ENCODE measurements around the gene LY6G5B. TPM values are rescaled to one million over a fixed set of nuclear protein-coding genes. Genes with fewer than 3 reads are reported as not detected.

The LY6G5B gene
- total RNA-seq, 1 donor from 2014 or later = 24.2 TPM

GRCh38 chr6:31658158-31658688 is 11.6 kb upstream of the LY6G5B start:
- Mint-ChIP-seq H3K27me3 (ENCODE audit: low read depth) (no peaks in the 10 kb centered on the region), H3K27ac (ENCODE audit: unreplicated experiment) (no peak overlapping the region), H3K4me1 (peaks cover 47% of the 10 kb centered on the region), H3K4me3 (peak overlapping the region; percentile 93), H3K9me3 (no peaks in the 10 kb centered on the region), H3K36me3 (ENCODE audit: low read depth) (no peaks in the 10 kb centered on the region)
- no peak for DNase-seq (ENCODE audit: low read depth, low spot score)
- TF ChIP-seq, protein P1, sequence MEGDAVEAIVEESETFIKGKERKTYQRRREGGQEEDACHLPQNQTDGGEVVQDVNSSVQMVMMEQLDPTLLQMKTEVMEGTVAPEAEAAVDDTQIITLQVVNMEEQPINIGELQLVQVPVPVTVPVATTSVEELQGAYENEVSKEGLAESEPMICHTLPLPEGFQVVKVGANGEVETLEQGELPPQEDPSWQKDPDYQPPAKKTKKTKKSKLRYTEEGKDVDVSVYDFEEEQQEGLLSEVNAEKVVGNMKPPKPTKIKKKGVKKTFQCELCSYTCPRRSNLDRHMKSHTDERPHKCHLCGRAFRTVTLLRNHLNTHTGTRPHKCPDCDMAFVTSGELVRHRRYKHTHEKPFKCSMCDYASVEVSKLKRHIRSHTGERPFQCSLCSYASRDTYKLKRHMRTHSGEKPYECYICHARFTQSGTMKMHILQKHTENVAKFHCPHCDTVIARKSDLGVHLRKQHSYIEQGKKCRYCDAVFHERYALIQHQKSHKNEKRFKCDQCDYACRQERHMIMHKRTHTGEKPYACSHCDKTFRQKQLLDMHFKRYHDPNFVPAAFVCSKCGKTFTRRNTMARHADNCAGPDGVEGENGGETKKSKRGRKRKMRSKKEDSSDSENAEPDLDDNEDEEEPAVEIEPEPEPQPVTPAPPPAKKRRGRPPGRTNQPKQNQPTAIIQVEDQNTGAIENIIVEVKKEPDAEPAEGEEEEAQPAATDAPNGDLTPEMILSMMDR (conservative IDR thresholded peaks at IDR 0.05) = no peak

- no peak overlapping the region for H3K27ac Mint-ChIP-seq (ENCODE audit: unreplicated experiment)
These were observed 10.7 kb upstream of the LY6G5B start for GRCh38 chr6:31658983-31659648.

DNA sequence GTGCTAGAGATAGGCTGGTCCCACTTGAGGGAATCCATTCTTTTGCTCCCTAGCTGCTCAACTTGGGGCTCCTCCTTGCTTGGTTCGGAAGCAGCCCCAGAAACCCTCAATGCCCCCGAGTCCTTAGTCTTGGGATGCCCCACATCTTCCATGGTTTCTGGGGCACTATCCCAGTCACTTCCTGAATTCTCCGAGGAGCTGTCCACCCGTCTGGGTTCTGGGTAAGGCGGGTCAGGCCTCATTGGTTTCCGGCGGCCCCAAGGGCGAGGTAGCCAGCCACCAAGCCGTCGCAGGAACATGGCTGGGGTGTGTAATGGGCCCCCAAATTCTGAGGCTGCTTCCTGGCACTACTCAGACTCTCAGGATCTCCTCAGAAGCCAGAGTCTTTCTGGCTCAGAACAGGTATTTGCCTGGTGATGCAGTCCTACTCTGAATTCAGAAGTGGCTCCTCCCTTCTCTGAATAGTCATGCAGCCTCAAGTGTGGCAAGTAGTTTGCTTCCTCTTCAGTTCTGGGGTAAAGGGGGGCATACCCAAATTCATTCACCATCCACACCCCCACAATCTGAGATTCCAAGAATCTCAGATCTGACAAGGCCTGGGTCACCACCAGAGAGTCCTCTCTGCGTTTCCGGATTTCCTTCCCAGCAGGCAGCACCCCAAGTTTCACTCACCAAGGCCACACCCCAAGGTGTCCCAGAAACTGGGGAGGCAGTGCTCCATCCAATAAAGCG is 10.0 kb upstream of the LY6G5B start:
- peak overlapping the region; percentile 94 for H3K27ac Mint-ChIP-seq (ENCODE audit: unreplicated experiment)
- H3K36me3 Mint-ChIP-seq (ENCODE audit: low read depth) = peaks cover 2% of the 10 kb centered on the region
- H3K4me1 Mint-ChIP-seq = peaks cover 63% of the 10 kb centered on the region
- TF ChIP-seq, protein P1 (conservative IDR thresholded peaks at IDR 0.05) = no peak
- no peaks in the 10 kb centered on the region for H3K27me3 Mint-ChIP-seq (ENCODE audit: low read depth)
- H3K4me3 Mint-ChIP-seq = peak overlapping the region; percentile 93
- DNase-seq (ENCODE audit: low read depth, low spot score) = no peak
- H3K9me3 Mint-ChIP-seq = no peaks in the 10 kb centered on the region

More at GRCh38 chr6:31658983-31659648, 10.7 kb upstream of the LY6G5B start:
- Mint-ChIP-seq H3K4me1 (peaks cover 56% of the 10 kb centered on the region), H3K27me3 (ENCODE audit: low read depth) (no peaks in the 10 kb centered on the region), H3K36me3 (ENCODE audit: low read depth) (no peaks in the 10 kb centered on the region), H3K4me3 (peak overlapping the region; percentile 93), H3K9me3 (no peaks in the 10 kb centered on the region)
- TF ChIP-seq, protein P1 (conservative IDR thresholded peaks at IDR 0.05) = no peak
- DNase-seq (ENCODE audit: low read depth, low spot score) = no peak

DNA sequence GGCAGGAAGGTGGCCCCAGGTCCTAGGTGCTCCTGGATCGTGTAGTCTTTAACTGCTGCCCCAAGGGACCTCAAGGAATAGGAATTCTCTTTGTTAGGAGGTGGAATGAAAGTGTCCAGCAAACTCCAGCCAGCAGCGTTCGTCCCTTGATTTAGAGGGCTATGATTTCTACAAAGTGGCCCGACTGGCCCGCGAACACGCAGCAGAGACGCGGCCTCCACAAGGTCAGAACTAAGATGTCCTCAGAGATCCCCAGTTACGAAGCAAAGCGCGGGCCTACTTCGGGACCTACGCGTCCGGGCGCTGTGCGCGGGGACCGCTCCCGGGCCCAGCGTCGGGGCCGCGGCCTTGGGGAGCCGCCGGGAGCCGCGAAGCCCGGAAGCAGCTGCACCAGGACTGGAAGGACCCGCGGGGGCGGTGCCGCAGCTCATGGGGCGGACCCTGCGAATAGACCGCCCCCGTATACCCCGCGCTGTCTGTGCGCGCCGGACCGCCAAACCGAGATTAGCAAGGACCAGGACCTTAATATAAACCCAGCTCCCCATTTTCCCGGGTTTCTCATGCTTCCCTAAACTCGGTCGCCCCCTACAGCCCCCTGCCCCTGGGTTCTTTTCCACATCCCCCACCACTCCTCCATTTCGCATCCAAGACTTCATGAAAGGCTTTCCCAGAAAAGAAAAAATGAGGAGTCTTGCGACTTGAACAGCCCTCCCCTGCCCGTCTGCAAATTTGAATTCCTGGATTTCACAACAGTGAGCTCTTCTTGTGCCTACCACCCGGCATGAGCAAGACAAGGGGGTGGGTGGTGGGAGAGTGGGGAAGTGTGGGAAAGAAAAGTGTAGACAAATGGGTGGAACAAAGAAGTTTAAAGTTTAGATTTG is 9.2 kb upstream of the LY6G5B start, which contains the start of gene C6orf47:
Gene C6orf47, minus strand, starts transcription at position 398 of the 881 bp plus-strand sequence. CDS start 831 bp downstream, outside the sequence.
- DNase-seq (ENCODE audit: low read depth, low spot score) = peak; percentile 74
- Mint-ChIP-seq H3K4me3 (peak within 1 kb of the TSS; percentile 93), H3K27ac (ENCODE audit: unreplicated experiment) (peak within 1 kb of the TSS; percentile 95), H3K27me3 (ENCODE audit: low read depth) (no peaks in the 10 kb centered on the region), H3K36me3 (ENCODE audit: low read depth) (peaks cover 3% of the 10 kb centered on the region), H3K9me3 (no peaks in the 10 kb centered on the region), H3K4me1 (peaks cover 59% of the 10 kb centered on the region)
- TF ChIP-seq, protein P1 (conservative IDR thresholded peaks at IDR 0.05) = no peak
